Skeletal muscle tissue (tissue), 4 donors: ENCODE data around the gene DAPK1. TPM values are rescaled to one million over a fixed set of nuclear protein-coding genes. Genes with fewer than 3 reads are reported as not detected.
"Not testable (repeated sequence)": the region's sequence is repeated elsewhere in the genome, so short reads cannot be mapped to it uniquely, and the experiment has no call there.

Experiments used
- H3K27ac ChIP-seq: one replicate; pipeline ENCODE4 v1.7.0; 2013; ENCODE audit warnings: mild to moderate bottlenecking, low read depth, low read length, inconsistent platforms
- H3K27me3 ChIP-seq, 3 donors: one replicate each; pipeline ENCODE4 v1.7.0; 2013; ENCODE audit warnings: low read length in 3 of 3; ENCODE audit not compliant: control insufficient read depth in 3 of 3, insufficient read depth in 3 of 3
- H3K36me3 ChIP-seq, 3 donors: one replicate each; pipeline ENCODE4 v1.7.0; 2013; ENCODE audit warnings: low read length in 3 of 3; ENCODE audit not compliant: control insufficient read depth in 3 of 3, insufficient read depth in 3 of 3
- H3K4me1 ChIP-seq, 3 donors: one replicate each; pipeline ENCODE4 v1.7.0; 2013; ENCODE audit warnings: low read length in 3 of 3, mild to moderate bottlenecking in 3 of 3; ENCODE audit not compliant: control insufficient read depth in 3 of 3, insufficient read depth in 3 of 3
- H3K4me3 ChIP-seq, 3 donors: one replicate each; pipeline ENCODE4 v1.7.0; 2013; ENCODE audit warnings: low read length in 3 of 3
- H3K9ac ChIP-seq, 3 donors: one replicate each; pipeline ENCODE4 v1.7.0; 2013; ENCODE audit warnings: low read length in 3 of 3, mild to moderate bottlenecking in 3 of 3, moderate library complexity in 2 of 3, low read depth in 1 of 3
- H3K9me3 ChIP-seq, 3 donors: one replicate each; pipeline ENCODE4 v1.7.0; 2013; ENCODE audit warnings: low read length in 3 of 3; ENCODE audit not compliant: control insufficient read depth in 3 of 3
- total RNA-seq: library from RNA; depleted of rRNA; stranded (reverse); fragments of >200 nt; gene quantifications from one replicate; pipeline ENCODE4 v1.2.3, GENCODE V29; 2014
- donor health status: Osteomylitis.

Gene DAPK1
- total RNA-seq, 1 donor from 2014 or later = 18.8 TPM

- no peak overlapping the region for H3K4me3 ChIP-seq
- peaks cover 3 to 15% (median 4%) of the 10 kb centered on the region in 3 donors for H3K4me1 ChIP-seq
- no peak overlapping the region for H3K27ac ChIP-seq
- no peak overlapping the region for H3K9ac ChIP-seq
- H3K9me3 ChIP-seq = no peaks in the 10 kb centered on the region
- H3K27me3 ChIP-seq = no peaks in the 10 kb centered on the region
- H3K36me3 ChIP-seq = peaks cover 31 to 42% (median 33%) of the 10 kb centered on the region in 3 donors
Measured at GRCh38 chr9:87732344-87732743, 234.7 kb downstream of the DAPK1 start.

GRCh38 chr9:87732756-87733155, 235.1 kb downstream of the DAPK1 start:
- H3K27ac ChIP-seq = no peak overlapping the region
- no peak overlapping the region for H3K9ac ChIP-seq
- H3K4me3 ChIP-seq = no peak overlapping the region
- H3K4me1 ChIP-seq = peaks cover 0 to 11% (median 0%) of the 10 kb centered on the region in 3 donors
- H3K36me3 ChIP-seq = peaks cover 28 to 38% (median 29%) of the 10 kb centered on the region in 3 donors
- H3K9me3 ChIP-seq = no peaks in the 10 kb centered on the region
- no peaks in the 10 kb centered on the region for H3K27me3 ChIP-seq

GRCh38 chr9:87733273-87734052, 235.8 kb downstream of the DAPK1 start:
- Histone ChIP-seq H3K27me3 (no peaks in the 10 kb centered on the region), H3K27ac (no peak overlapping the region), H3K36me3 (peaks cover 22 to 31% (median 23%) of the 10 kb centered on the region in 3 donors), H3K9ac (no peak overlapping the region), H3K4me3 (no peak overlapping the region), H3K9me3 (no peaks in the 10 kb centered on the region), H3K4me1 (peaks cover 0 to 4% (median 0%) of the 10 kb centered on the region in 3 donors)

- H3K4me1 ChIP-seq = no peaks in the 10 kb centered on the region
- peaks cover 17 to 25% (median 17%) of the 10 kb centered on the region in 3 donors for H3K36me3 ChIP-seq
- no peak overlapping the region for H3K4me3 ChIP-seq
- H3K27ac ChIP-seq = no peak overlapping the region
- no peaks in the 10 kb centered on the region for H3K9me3 ChIP-seq
- H3K27me3 ChIP-seq = no peaks in the 10 kb centered on the region
- no peak overlapping the region for H3K9ac ChIP-seq
Measured at GRCh38 chr9:87734106-87734505, 236.4 kb downstream of the DAPK1 start.

- Histone ChIP-seq H3K27ac (no peak overlapping the region), H3K4me1 (no peaks in the 10 kb centered on the region), H3K27me3 (no peaks in the 10 kb centered on the region), H3K9ac (no peak overlapping the region), H3K4me3 (no peak overlapping the region), H3K9me3 (peaks cover 0 to 7% (median 2%) of the 10 kb centered on the region in 3 donors), H3K36me3 (no peaks in the 10 kb centered on the region)
Measured at GRCh38 chr9:87739546-87739945, 241.9 kb downstream of the DAPK1 start.

- Histone ChIP-seq H3K36me3 (no peaks in the 10 kb centered on the region), H3K27me3 (no peaks in the 10 kb centered on the region), H3K9ac (no peak overlapping the region), H3K9me3 (peaks cover 0 to 7% (median 2%) of the 10 kb centered on the region in 3 donors), H3K27ac (no peak overlapping the region), H3K4me3 (no peak overlapping the region), H3K4me1 (no peaks in the 10 kb centered on the region)
Measured at GRCh38 chr9:87740209-87740608, 242.5 kb downstream of the DAPK1 start.

- H3K27me3 ChIP-seq = no peaks in the 10 kb centered on the region
- no peak overlapping the region for H3K4me3 ChIP-seq
- no peak overlapping the region for H3K9ac ChIP-seq
- peaks cover 0 to 7% (median 2%) of the 10 kb centered on the region in 3 donors for H3K9me3 ChIP-seq
- no peaks in the 10 kb centered on the region for H3K4me1 ChIP-seq
- no peaks in the 10 kb centered on the region for H3K36me3 ChIP-seq
- H3K27ac ChIP-seq = no peak overlapping the region
Measured at GRCh38 chr9:87741326-87741725, 243.7 kb downstream of the DAPK1 start.

- Histone ChIP-seq H3K4me1 (no peaks in the 10 kb centered on the region), H3K27me3 (no peaks in the 10 kb centered on the region), H3K9ac (no peak overlapping the region), H3K36me3 (no peaks in the 10 kb centered on the region), H3K9me3 (peaks cover 0 to 7% (median 2%) of the 10 kb centered on the region in 3 donors), H3K4me3 (no peak overlapping the region), H3K27ac (no peak overlapping the region)
Measured at GRCh38 chr9:87741891-87742290, 244.2 kb downstream of the DAPK1 start.

- peaks cover 0 to 5% (median 4%) of the 10 kb centered on the region in 3 donors for H3K27me3 ChIP-seq
Measured at GRCh38 chr9:87742813-87743428, 245.3 kb downstream of the DAPK1 start.

GRCh38 chr9:87744247-87744646, 246.6 kb downstream of the DAPK1 start:
- not testable (repeated sequence) for H3K4me3 ChIP-seq, H3K9ac ChIP-seq, H3K27ac ChIP-seq, H3K9me3 ChIP-seq, H3K36me3 ChIP-seq, H3K4me1 ChIP-seq, H3K27me3 ChIP-seq

More at GRCh38 chr9:87742813-87743428, 245.3 kb downstream of the DAPK1 start:
- peaks cover 0 to 7% (median 2%) of the 10 kb centered on the region in 3 donors for H3K9me3 ChIP-seq
- no peak overlapping the region for H3K27ac ChIP-seq
- H3K9ac ChIP-seq = no peak overlapping the region
- H3K36me3 ChIP-seq = no peaks in the 10 kb centered on the region
- H3K4me1 ChIP-seq = no peaks in the 10 kb centered on the region
- no peak overlapping the region for H3K4me3 ChIP-seq
